Measurements from ENCODE around the gene ABCB4. TPM values are rescaled to one million over a fixed set of nuclear protein-coding genes. Genes with fewer than 3 reads are reported as not detected.

ABCB4 gene
- total RNA-seq, 1 experiment from 2014 or later: not detected

GRCh38 chr7:87498893-87499292, 23.4 kb upstream of the ABCB4 start:
- DNase-seq (ENCODE audit: low read depth, low spot score): no peak
- ChIA-PET CTCF (no interaction called here), POLR2A (no interaction called here), RAD21 (ENCODE audit: low non-redundant PET in 1 of 2, low total read pairs in 2 of 2, uncharacterized antibody in 2 of 2, unreplicated experiment in 2 of 2) (no interaction called here)
- ATAC-seq: no peak
- H3K4me1 ChIP-seq (ENCODE audit: control insufficient read depth in 1 of 2, insufficient read depth in 2 of 2, low read length in 2 of 2): no peaks in the 10 kb centered on the region
- no peaks in the 10 kb centered on the region for H3K79me2 ChIP-seq (ENCODE audit: insufficient read depth, low read length)
- no TSS peak for BruUV-seq (replicated peaks)
- TF ChIP-seq CBX3 (IDR thresholded peaks at IDR 0.05; ENCODE audit: low read depth) (no peak), ZFX (IDR thresholded peaks at IDR 0.05) (no peak), ATF3 (IDR thresholded peaks at IDR 0.05) (no peak), ZNF274 (IDR thresholded peaks at IDR 0.05; ENCODE audit: low read depth, low read length) (no peak), EGR1 (IDR thresholded peaks at IDR 0.05; ENCODE audit: low read depth) (no peak), CTCF (IDR thresholded peaks at IDR 0.05 in 2 of 3, conservative IDR thresholded peaks at IDR 0.05 in 1 of 3; ENCODE audit: borderline replicate concordance in 1 of 3, insufficient read depth in 1 of 3, low read depth in 2 of 3, low read length in 2 of 3) (no peak), FOSL1 (IDR thresholded peaks at IDR 0.05; ENCODE audit: low read depth) (no peak), ELF1 (IDR thresholded peaks at IDR 0.05; ENCODE audit: borderline replicate concordance, low read depth) (no peak)
- TF ChIP-seq, protein P1, sequence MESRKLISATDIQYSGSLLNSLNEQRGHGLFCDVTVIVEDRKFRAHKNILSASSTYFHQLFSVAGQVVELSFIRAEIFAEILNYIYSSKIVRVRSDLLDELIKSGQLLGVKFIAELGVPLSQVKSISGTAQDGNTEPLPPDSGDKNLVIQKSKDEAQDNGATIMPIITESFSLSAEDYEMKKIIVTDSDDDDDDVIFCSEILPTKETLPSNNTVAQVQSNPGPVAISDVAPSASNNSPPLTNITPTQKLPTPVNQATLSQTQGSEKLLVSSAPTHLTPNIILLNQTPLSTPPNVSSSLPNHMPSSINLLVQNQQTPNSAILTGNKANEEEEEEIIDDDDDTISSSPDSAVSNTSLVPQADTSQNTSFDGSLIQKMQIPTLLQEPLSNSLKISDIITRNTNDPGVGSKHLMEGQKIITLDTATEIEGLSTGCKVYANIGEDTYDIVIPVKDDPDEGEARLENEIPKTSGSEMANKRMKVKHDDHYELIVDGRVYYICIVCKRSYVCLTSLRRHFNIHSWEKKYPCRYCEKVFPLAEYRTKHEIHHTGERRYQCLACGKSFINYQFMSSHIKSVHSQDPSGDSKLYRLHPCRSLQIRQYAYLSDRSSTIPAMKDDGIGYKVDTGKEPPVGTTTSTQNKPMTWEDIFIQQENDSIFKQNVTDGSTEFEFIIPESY (IDR thresholded peaks at IDR 0.05; ENCODE audit: extremely low read depth, insufficient replicate concordance, low read length): no peak
- no peaks in the 10 kb centered on the region for H4K20me1 ChIP-seq (ENCODE audit: insufficient read depth)
- no peaks in the 10 kb centered on the region for H3K9me3 ChIP-seq (ENCODE audit: control insufficient read depth in 1 of 2, insufficient read depth in 1 of 2, low read depth in 1 of 2, low read length in 2 of 2)
- no peak overlapping the region for H2AFZ ChIP-seq (ENCODE audit: low read depth, low read length, poor library complexity, severe bottlenecking)
- intact Hi-C loops (cut with micrococcal nuclease): no loop called here
- no peak overlapping the region for H3K4me3 ChIP-seq (replicated peaks in 1 of 2; ENCODE audit: low read depth in 1 of 2, low read length in 2 of 2)
- no peak overlapping the region for H3K9ac ChIP-seq (ENCODE audit: low read length)
- no peak overlapping the region for H3K27ac ChIP-seq (ENCODE audit: low read depth, low read length)
- no peaks in the 10 kb centered on the region for H3K27me3 ChIP-seq (ENCODE audit: insufficient read depth, low read length)
- H3K36me3 ChIP-seq (ENCODE audit: control insufficient read depth in 1 of 2, insufficient read depth in 2 of 2, low read length in 2 of 2): no peaks in the 10 kb centered on the region
- H3K4me2 ChIP-seq (ENCODE audit: low read length): no peak overlapping the region
- no peaks in the 10 kb centered on the region for H3K9me2 ChIP-seq (ENCODE audit: insufficient read depth)

All from HCT116 (cell line).